NCI-H128 (cell line): ENCODE results near the gene STPG3.
"Not testable (repeated sequence)": the region's sequence is repeated elsewhere in the genome, so short reads cannot be mapped to it uniquely, and the experiment has no call there.

ENCODE experiments used
- DNase-seq: peaks from one replicate; lab custom pipeline; 2025; ENCODE audit not compliant: unreplicated experiment; lab: John Stamatoyannopoulos, UW

The STPG3 gene

DNA sequence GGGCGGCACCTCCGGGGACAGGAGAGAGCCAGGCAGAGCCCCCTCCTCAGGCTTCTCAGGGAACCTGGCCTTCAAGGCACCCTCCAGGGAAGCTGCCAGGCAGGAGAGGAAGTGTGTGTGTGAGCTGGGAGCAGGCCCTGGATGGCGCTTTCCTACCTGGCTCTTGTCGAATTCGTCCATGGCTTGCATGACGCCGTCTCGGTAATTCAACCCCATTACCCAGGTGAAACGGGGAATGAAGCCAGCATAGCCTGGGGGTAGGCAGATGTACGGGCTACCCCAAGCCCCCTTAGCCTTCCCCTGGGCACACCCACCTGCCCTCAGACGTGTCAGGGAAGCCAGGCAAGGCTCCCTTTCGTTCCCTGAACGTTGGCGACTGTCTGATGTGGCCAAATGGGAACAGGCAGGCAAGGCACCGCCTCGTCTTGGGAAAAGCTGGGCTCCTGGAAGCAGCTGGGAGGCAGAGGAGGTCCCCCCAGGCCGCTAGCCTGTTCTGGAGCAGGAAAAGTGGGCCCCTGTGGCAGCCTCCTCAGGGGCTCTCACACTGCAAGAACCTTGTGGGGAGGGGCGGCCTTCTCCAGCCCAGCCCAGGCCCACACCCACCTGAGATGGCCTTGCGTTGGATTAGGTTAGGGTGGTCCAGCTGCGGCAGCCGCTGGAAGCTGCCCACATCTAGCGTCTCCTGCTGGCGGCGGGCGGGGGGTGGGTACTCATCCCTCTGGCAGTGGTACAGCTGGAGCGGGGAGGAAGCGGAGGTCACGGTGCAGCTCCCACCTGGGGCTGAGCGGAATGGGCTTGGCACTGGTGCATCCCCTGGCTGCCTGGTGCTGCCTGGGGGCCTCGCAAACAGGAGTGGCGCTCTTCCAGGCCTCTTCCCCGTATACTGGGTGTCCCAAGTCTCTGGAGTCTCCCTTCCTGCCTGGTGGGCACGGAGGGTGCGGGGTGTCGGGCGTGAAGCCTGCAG, 6.3 kb upstream of the STPG3 start:
- DNase-seq = peak; percentile 34

DNA sequence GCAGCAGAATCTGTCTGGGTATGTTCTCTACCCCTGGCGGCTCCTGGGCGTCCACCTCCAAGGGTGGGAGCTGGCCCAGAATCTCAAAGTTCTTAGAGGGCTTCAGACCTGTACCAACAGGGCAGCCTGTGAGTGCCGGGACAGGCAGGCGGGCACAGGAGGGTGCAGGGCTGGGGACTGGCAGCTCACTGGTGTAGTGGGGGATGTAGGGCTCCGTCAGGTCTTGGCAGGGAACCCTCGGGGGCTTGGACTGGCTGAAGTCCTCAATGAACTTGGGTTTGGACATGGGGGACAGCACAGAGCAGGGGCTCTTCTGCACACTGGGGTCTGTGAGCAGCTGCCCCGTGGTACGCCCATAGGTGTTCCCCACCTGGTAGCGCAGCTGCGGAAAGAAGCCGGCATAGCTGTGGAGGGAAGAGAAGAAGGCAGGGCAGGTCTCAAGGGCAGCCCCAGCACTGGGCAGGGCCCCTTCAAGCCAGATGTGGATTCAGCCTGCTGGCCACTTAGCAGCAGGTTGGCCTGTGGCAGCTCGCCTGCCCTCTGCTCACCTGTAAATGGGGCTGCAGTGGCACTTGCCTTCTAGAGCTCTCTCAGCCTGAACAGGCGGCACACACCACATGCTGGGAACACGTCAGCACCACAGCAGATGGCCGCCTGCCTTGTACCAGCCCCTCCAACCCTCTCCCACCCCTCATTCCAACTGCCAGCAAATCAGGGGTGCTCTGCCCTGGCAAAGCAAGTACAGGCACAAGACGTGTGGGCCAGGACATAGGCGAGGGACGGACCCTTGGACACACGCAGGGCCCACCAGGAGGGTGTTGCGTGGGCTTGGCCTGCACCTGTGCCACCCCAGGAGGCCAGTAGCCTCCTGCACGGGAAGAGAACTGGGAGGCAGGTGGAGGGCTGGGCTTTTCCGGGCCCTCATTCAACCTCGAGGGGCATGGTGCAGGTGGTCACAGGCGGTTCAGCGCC, 5.3 kb upstream of the STPG3 start:
- DNase-seq = no peak

DNA sequence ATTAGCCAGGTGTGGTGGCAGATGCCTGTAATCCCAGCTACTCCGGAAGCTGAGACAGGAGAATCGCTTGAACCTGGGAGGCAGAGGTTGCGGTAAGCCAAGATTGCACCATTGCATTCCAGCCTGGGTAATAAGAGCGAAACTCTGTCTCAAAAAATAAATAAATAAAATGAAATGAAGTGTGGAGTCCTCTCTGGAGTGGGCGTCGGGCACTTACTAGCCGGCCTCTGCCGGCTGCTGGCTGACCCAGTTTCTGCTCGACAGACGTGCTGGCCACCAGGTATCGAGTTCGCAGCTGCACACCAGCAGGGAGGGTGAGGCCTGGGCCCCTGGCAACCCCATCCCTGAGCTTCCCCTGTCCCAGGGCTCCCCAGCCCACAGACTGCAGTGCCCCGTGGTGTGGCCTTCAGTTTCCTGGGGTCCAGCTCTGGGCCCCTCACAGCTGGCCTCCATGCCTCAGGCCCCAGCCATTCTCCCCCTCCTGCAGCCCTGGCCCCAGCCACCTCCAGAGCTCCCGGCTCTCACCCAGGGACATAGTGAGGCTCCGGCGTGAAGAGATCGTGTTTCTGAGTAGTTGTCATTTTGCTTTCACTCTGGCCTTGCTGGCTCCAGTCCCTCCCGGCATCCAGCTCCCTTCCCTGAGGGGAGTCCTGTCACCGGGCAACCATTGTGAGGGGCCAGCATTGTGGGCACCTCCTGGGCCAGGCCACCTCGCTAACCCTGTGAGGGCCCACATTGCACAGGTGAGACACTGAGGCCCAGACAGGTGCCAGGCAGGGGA, 3.8 kb upstream of the STPG3 start:
- peak; percentile 7 for DNase-seq

DNA sequence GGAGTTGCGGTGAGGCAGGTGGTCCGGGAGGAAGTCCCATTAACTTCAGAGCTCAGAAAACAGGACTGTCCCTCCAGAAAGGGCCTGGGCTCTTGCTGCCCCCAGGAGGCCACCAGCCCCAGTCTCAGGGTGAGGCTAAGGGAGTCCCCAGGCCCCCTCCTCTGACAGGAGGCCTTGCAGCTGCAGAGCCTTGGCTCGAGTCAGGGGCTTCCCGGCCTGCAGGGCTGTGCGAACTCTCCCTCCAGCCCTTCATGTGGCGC, 3.2 kb upstream of the STPG3 start:
- no peak for DNase-seq

DNA sequence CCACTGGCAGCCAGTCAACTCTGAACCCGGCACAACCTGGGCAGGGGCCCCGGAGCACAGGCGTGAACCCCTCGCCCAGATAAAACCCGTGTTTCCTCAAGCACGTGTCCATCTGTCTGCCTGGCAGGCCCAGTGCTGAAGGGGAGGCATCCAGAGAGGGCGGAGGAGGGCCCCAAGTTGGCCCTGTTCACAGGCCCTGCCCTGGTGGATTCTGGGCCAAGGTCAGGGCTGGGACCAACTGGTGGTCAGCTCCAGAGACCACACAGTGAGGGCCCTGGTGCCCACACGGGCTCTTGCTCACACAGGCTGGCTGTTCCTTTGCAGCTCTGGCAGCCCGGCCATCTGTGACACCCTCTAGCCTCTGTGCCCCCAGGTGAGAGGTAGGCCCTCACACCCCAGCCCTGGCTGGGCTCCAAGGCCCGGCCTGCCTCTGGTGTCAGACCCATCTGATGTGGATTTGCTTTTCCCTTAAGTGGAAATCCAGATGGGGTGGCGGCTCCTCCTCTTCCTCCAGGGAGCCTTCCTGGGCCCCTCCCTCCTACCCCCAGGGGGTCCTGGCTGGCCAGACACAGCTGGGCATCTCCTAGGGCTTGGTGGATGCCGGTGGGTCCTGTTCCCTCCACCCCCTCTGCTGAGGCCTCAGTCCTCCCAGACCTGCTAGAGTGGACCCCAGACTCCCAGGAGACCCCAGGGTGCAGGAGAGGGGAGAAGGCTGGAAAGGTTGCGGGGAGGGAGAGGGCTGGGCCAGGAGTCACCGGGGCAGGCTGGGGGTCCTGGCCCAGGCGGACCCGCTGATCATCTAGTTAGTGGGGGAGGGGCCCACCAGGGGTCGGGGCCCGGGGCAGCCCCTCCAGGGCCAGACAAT, 525 bp upstream of the STPG3 start:
- DNase-seq = no peak

DNA sequence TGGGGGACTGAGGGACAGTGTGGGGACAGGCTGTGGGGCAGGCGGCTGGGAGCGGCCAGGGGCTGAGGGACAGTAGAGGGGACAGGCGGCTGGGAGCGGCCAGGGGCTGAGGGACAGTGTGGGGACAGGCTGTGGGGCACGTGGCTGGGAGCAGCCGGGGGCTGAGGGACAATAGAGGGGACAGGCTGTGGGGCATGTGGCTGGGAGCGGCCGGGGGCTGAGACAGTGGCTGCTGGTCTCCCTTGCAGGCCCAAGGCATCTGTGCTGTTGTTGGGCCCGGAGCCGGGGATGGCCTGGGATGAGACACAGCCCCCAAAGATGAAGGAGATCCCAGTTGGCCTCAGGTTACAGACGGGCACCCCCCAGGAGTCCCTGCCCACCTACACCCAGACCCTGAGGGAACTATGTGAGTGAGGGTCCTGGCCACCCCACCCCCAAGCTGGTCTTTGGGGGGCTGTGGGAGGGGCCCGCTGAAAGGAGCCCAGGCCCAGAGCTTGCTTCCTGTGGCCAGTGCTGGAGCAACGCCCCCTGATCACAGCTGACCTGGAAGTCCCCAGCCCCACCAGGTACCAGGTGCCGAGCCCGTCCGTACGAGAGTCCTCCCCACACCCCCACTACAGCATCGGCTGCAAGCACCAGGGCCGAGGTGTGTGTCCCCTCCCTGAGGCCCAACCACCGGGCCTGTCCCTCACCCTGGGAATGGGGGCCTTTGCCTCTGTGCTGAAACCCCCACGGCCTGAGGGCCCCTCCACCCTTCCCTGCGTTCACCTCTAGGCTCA, 593 bp downstream of the STPG3 start:
- DNase-seq = no peak

DNA sequence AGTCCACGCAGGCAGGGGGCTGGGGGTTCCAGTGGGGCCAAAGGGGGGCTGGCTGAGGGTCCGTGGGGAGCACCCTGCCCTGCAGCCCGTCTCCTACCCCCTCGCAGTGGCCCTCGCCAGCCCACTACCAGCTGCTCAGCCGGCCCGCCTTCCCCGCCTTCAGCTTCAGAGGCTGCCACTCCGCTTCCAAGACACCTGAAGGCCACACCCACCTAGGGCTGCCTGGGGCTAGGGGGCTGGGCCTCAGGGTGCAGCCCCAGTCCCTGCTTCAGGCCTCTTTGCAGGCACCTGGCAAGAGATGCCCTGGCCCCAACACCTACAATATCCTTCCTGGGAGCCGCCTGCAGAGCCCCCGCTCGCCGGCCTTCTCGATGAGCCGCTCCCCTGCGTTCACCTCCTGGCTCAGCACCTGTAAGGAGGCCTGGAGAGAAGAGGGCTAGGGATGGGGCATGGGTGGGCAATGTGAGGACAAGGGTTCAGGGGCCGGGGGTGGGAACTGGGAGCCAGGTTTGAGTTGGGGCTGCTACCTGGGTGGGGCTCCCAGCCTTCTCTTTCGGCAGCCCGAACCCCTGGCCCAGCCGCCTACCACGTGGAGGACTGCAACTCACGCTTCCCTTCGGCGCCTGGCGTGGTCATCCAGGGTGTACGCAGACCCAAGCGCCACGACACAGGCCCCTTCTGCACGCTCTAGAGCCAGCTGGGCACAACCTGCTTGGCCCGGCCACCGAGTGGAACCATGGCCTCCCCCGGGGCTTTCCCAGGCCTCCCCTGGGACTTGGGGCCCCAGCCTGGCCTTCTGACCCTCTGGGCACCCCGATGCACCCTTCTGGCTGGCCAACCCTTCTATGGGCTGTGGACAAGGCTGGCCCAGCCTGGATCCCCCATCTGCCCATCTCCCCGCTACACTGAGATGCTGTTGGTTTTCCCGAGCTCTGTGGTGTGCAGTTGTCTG, 1.7 kb downstream of the STPG3 start:
- DNase-seq = peak; percentile 43

DNA sequence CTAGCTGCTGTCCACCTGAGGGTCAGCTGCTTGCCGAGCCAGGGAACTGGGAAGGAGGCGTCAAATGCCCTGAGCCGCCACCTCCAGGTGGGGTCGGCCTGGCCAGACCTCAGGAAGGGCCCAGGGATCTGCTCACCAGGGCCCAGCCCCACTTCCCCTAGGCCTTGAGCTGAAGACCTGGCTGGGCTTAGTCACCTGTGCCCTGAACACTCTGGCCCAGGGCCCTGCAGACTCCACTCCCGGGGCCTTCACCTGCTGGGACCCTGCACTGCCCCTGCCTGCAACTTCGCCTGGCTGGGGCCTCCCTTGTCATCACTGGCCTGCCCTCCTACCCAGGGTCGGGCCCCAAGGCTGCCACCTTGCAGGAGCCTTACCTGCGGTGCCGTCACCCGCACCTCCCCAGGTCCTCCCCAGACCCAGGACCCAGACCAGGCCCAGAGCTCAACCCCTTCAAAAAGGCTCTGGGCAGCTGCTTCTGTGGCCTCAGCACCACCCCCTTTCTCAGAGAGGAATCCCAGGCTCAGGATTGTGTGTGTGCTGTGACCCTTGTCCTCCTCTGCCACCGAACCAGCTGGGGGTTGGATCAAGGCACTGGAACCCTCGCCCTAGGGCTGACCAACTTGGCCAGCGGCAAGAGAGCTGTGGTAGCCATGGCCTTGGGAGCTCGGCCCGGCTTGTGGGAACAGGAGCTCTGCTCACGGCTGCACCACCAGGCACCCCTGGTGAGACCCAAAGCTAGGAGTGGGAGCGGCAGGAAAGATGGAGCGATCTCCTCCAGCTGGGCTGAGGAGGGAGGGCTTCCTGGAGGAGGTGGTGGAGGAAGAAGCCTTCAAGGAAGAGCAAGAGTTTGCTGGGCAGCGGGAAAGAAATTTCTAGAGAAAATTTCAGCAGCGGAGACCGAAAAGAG, 2.9 kb downstream of the STPG3 start:
- no peak for DNase-seq

DNA sequence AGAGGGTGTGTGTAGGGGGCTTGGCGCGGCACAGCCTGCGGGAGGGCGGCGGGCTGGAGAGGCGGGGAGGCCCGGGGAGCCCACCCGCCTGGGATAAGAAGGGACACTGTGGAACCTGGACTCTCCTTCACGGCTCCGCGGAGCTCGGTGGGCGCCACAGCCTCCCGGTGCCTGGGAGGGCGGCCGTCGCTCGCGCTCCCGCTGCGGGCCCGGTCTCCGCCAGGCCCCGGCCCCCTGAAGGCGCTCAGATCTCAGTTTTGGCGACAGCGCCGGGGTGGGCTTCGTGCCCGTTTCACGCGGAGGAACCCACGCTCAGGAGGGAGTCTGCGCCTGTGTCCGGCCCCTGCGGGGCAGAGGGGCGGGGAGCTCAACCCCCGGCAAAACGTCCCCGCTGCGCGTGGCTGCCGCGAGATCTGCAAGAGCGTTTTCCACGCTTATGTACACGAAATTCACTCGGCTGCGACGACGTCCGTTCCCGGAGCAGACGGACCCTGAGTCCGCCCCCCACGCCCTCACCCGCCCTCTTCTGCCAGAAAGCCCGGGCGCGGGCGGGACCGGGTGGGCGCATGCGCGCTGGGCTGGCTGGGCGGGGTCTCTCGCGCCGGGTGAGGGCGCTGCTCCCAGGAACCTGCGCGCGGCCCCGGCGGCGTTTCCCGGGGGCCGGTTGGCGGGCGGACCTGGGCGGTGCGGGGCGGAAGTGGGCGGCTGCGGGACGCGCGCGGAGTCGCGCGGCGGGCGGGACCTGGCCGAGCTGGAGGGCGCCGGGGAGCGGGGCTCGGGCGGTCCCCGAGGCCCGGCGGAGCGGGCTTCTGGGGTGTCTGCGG, 3.8 kb downstream of the STPG3 start, which contains the start of gene NELFB:
TSS of gene NELFB (plus strand) at position 704 of the 824 bp plus-strand sequence.
- peak; percentile 85 for DNase-seq

DNA sequence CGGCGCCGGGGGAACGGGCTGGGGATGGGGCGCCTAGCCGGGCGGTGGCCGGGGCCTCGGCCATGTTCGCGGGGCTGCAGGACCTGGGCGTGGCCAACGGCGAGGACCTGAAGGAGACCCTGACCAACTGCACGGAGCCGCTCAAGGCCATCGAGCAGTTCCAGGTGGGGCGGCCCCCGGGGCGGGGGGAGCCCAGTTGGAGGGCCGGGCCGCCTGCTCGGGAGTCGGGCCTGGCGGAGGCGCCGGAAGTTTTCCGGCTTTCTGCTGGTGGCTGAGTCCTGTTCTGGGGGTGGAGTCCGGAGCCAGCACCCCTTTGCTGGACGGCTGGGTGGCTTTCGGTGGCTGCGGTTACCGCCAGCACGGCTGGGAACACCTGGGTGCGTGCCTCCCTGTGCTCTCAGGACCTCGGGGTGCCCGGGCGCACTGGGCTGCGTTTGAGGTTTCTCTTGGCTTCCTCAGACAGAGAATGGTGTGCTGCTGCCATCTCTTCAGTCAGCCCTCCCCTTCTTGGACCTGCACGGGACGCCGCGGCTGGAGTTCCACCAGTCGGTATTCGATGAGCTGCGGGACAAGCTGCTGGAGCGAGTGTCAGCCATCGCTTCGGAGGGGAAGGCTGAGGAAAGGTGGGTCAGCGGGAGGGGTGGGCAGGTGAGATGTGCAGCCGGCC, 4.5 kb downstream of the STPG3 start:
- DNase-seq = no peak

DNA sequence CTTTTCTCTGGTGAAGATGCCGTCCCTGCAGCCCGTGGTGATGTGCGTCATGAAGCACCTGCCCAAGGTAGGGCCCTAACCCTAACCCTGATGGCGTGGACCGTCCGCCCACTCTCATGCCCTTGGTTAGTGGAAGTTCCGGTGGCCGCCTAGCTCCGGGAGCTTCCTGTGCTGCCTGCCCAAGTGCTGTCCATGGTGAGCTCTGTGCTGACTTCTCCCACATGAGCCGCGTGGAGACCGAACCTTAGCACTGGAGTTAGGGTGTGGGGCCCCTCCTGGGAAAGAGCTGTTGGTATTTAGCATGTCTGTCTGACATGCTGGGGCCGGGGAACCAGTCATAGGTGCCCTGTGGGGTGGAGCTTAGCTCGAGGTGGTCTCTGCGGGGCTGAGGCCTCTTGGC, 5.3 kb downstream of the STPG3 start:
- DNase-seq = no peak

DNA sequence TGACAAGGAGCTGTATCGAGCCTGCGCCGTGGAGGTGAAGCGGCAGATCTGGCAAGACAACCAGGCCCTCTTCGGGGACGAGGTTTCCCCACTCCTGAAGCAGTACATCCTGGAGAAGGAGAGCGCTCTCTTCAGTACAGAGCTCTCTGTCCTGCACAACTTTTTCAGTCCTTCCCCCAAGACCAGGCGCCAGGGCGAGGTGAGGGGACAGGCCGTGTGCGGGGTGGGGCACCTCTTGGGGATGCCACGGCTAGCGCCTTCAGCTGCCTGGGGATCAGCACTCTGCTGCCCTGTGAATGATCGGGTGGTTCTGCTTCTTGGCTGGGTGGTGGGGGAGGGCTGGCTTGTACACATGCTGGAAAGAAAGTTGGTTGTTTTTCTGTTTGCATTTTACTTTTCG, 5.8 kb downstream of the STPG3 start:
- DNase-seq = no peak

DNA sequence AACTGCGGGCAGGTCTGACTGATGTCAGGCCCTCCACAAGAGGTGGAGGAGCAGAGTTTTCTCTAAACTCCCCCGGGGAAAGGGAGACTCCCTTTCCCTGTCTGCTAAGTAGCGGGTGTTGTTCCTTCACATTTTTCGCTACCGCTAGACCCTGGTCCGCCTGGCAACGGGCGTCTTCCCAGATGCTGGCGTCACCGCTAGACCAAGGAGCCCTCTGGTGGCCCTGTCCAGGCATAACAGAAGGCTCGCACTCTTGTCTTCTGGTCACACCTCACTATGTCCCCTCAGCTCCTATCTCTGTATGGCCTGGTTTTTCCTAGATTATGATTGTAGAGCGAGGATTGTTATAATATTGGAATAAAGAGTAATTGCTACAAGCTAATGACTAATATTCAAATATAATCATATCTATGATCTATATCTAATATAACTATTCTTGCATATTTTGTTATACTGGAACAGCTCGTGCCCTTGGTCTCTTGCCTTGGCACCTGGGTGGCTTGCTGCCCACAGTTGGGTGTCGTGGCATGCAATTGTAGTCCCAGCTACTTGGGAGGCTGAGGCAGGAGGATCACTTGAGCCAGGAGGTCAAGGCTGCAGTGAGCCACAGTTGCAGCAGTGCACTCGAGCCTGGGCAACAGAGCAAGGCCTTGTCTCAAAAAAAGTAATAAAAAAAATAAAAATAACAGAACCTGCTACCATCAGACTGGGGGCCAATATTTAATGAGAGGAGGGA, 11.3 kb downstream of the STPG3 start:
- DNase-seq = not testable (repeated sequence)

DNA sequence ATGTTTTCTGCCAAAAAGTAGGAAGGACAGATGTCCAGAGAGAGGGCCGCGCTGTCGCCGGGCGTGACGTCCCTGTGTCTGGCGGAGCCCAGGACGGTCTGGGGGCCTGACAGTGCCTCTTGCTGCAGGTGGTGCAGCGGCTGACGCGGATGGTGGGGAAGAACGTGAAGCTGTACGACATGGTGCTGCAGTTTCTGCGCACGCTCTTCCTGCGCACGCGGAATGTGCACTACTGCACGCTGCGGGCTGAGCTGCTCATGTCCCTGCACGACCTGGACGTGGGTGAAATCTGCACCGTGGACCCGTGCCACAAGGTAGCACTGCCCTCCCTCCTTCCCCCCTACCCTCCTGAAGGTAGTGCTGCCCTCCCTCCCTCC, 11.8 kb downstream of the STPG3 start:
- no peak for DNase-seq

DNA sequence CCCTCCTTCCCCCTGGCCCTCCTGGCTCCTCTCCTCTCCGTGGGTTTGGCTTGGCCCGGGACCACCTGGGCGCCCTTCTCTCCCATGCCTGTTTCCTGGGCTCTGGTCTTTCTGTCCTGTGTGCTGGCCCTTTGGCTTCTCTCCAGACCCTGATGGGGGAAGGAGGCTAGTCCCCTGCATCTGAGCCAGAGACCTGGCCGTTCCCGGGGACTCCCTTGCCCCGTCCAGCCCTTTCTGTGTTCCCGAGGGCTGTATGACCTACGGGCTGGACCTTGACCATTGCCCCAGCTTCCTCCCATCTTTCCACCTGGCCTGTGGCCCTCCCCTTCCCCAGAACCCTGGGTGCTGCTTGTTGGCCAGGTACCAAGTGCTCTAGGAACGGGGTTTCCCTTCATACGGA, 12.4 kb downstream of the STPG3 start:
- DNase-seq = no peak
